HEK293 (cell line): ENCODE measurements around the gene SETD1B.

ENCODE experiments used
- CTCF ChIA-PET: fragments of 350-600 bp; formaldehyde crosslinking; extraction: SDS; loops from one replicate; lab custom pipeline; 2021; ENCODE audit warnings: antibody characterized with exemption; lab: Yijun Ruan, JAX
- POLR2A ChIA-PET: fragments of 300-600 bp; formaldehyde crosslinking; extraction: SDS; loops from one replicate; lab custom pipeline; 2020; ENCODE audit warnings: antibody characterized with exemption, inconsistent platforms; lab: Yijun Ruan, JAX
- H3K27ac ChIP-seq: fragments of 200-500 bp; sonication (Bioruptor generic); 2 replicates; pipeline ENCODE4 v1.5.1; 2014; ENCODE audit warnings: low read depth, low read length, control low read depth, inconsistent platforms; ENCODE audit errors: extremely low read depth
- H3K36me3 ChIP-seq, 2 experiments: fragments of 200-500 bp in 1 of 2; sonication (Bioruptor generic) in 1 of 2; 1 replicate in 1 of 2; 2 replicates in 1 of 2; pipeline ENCODE4 v1.5.1; 2014 to 2017; ENCODE audit warnings: inconsistent platforms in 2 of 2, low read length in 2 of 2; ENCODE audit not compliant: control insufficient read depth in 2 of 2, insufficient read depth in 1 of 2
- H3K4me1 ChIP-seq: fragments of 200-500 bp; sonication (Bioruptor generic); 2 replicates; pipeline ENCODE4 v1.5.1; 2014; ENCODE audit warnings: mild to moderate bottlenecking, low read length, inconsistent platforms; ENCODE audit not compliant: control insufficient read depth, insufficient read depth
- H3K4me3 ChIP-seq: 2 replicates; pipeline ENCODE4 v1.5.1; 2011; ENCODE audit warnings: low read depth, mild to moderate bottlenecking, control low read depth, low read length, moderate library complexity
- H3K9me3 ChIP-seq: fragments of 200-500 bp; sonication (Bioruptor generic); 2 replicates; pipeline ENCODE4 v1.5.1; 2014; ENCODE audit warnings: low read depth, low read length, inconsistent platforms; ENCODE audit not compliant: control insufficient read depth, insufficient read depth
- KLF10 ChIP-seq: fragments of 450-650 bp; IDR thresholded peaks from 2 replicates; pipeline ENCODE4 v1.5.1; 2018; ENCODE audit warnings: missing biosample characterization, mild to moderate bottlenecking, missing genetic modification characterization
- SCRT1 ChIP-seq: fragments of 450-650 bp; formaldehyde crosslinking; IDR thresholded peaks from 2 replicates; pipeline ENCODE4 v1.5.1; 2016; ENCODE audit warnings: missing biosample characterization, missing genetic modification characterization, borderline replicate concordance
- SCRT2 ChIP-seq: fragments of 450-650 bp; formaldehyde crosslinking; IDR thresholded peaks from 2 replicates; pipeline ENCODE4 v1.5.1; 2016; ENCODE audit warnings: missing biosample characterization, missing genetic modification characterization
- WT1 ChIP-seq: fragments of 450-650 bp; formaldehyde crosslinking; IDR thresholded peaks from 2 replicates; pipeline ENCODE4 v1.5.1; 2016; ENCODE audit warnings: missing biosample characterization, missing genetic modification characterization
- ZBTB1 ChIP-seq: fragments of 450-650 bp; formaldehyde crosslinking; IDR thresholded peaks from 2 replicates; pipeline ENCODE4 v1.5.1; 2016; ENCODE audit warnings: missing biosample characterization, missing genetic modification characterization
- ZIC2 ChIP-seq: fragments of 450-650 bp; formaldehyde crosslinking; IDR thresholded peaks from 2 replicates; pipeline ENCODE4 v1.5.1; 2016; ENCODE audit warnings: missing biosample characterization, missing genetic modification characterization
- ZNF16 ChIP-seq: fragments of 450-650 bp; formaldehyde crosslinking; IDR thresholded peaks from 2 replicates; pipeline ENCODE4 v1.5.1; 2016; ENCODE audit warnings: low read depth, missing biosample characterization, missing genetic modification characterization
- ZNF169 ChIP-seq: fragments of 450-650 bp; formaldehyde crosslinking; IDR thresholded peaks from 2 replicates; pipeline ENCODE4 v1.5.1; 2016; ENCODE audit warnings: missing biosample characterization, missing genetic modification characterization
- ZNF248 ChIP-seq: fragments of 450-650 bp; formaldehyde crosslinking; IDR thresholded peaks from 2 replicates; pipeline ENCODE4 v1.5.1; 2017; ENCODE audit warnings: missing biosample characterization, missing genetic modification characterization
- ZNF292 ChIP-seq: fragments of 450-650 bp; formaldehyde crosslinking; IDR thresholded peaks from 2 replicates; pipeline ENCODE4 v1.5.1; 2016; ENCODE audit warnings: low read depth, missing biosample characterization, missing genetic modification characterization, borderline replicate concordance
- ZNF341 ChIP-seq: fragments of 450-650 bp; formaldehyde crosslinking; IDR thresholded peaks from 2 replicates; pipeline ENCODE4; 2016; ENCODE audit warnings: low read depth, missing biosample characterization, missing genetic modification characterization
- ZNF394 ChIP-seq: fragments of 450-650 bp; formaldehyde crosslinking; IDR thresholded peaks from 2 replicates; pipeline ENCODE4 v1.5.1; 2016; ENCODE audit warnings: missing biosample characterization, missing genetic modification characterization, mild to moderate bottlenecking, moderate library complexity, borderline replicate concordance
- ZNF585B ChIP-seq: fragments of 450-650 bp; formaldehyde crosslinking; IDR thresholded peaks from 2 replicates; pipeline ENCODE4 v1.5.1; 2016; ENCODE audit warnings: missing biosample characterization, missing genetic modification characterization
- ZNF623 ChIP-seq: fragments of 450-650 bp; formaldehyde crosslinking; IDR thresholded peaks from 2 replicates; pipeline ENCODE4 v1.5.1; 2016; ENCODE audit warnings: missing biosample characterization, missing genetic modification characterization
- ZNF76 ChIP-seq: fragments of 450-650 bp; formaldehyde crosslinking; IDR thresholded peaks from 2 replicates; pipeline ENCODE4; 2016; ENCODE audit warnings: low read depth, missing biosample characterization, missing genetic modification characterization, borderline replicate concordance
- ZNF768 ChIP-seq: fragments of 450-650 bp; formaldehyde crosslinking; IDR thresholded peaks from 2 replicates; pipeline ENCODE4 v1.5.1; 2018; ENCODE audit warnings: missing biosample characterization, mild to moderate bottlenecking, missing genetic modification characterization
- ZSCAN23 ChIP-seq: fragments of 450-650 bp; formaldehyde crosslinking; IDR thresholded peaks from 2 replicates; pipeline ENCODE4 v1.5.1; 2016; ENCODE audit warnings: missing biosample characterization, missing genetic modification characterization
- TF ChIP-seq, protein P1 (sequence below): fragments of 450-650 bp; formaldehyde crosslinking; IDR thresholded peaks from 2 replicates; pipeline ENCODE4 v1.5.1; 2016; ENCODE audit warnings: missing biosample characterization, missing genetic modification characterization
- TF ChIP-seq, protein P2 (sequence below): fragments of 450-650 bp; formaldehyde crosslinking; IDR thresholded peaks from 2 replicates; pipeline ENCODE4 v1.5.1; 2016; ENCODE audit warnings: missing biosample characterization, missing genetic modification characterization
- TF ChIP-seq, protein P3 (sequence below): sonication (generic); formaldehyde crosslinking; IDR thresholded peaks from 2 replicates; pipeline ENCODE4 v1.8.1; 2022; ENCODE audit warnings: mild to moderate bottlenecking, moderate library complexity, missing genetic modification reagents

Gene SETD1B

DNA sequence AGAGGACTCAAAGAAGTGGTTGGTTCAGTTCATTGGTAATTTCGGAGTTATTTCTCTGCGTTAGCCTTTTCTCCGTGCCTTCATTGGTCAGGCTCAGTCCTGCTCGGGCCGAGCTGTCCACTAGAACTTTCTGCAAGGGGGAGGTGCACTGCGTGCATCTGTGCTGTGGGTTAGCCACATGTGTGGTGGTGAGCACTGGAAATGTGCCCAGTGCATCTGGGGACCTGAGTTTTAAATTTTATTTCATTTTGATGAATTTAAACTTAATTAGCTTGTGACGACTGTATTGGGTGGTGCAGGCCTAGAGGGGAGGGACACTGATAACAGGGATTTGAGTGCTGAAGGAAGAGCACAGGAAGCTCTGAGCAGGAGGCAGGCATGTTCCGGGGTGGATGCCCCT, 24.5 kb downstream of the SETD1B start:
- Histone ChIP-seq H3K36me3 (peaks cover 17 to 72% of the 10 kb centered on the region in 2 experiments; a peak in 2 of 3 replicates), H3K4me3 (no peak overlapping the region), H3K9me3 (no peaks in the 10 kb centered on the region), H3K27ac (no peak overlapping the region), H3K4me1 (no peaks in the 10 kb centered on the region)
- ChIA-PET CTCF (interaction anchor here (1.0 to 2.3 kb wide), 2 partner anchors 16 to 34 kb away, joined by 5 to 16 read pairs; partner anchors contain the start of gene RHOF), POLR2A (interaction anchor here (0.7 to 1.7 kb wide), 3 partner anchors 22 to 60 kb away, joined by 3 to 4 read pairs (median 3); partner anchors contain the start of gene PSMD9)
- no peak for TF ChIP-seq ZSCAN23 (tag by site-specific recombination)
- no peak for TF ChIP-seq ZNF16 (tag by site-specific recombination)
- TF ChIP-seq ZBTB1 (tag by site-specific recombination) = no peak
- no peak for TF ChIP-seq ZNF248 (tag by site-specific recombination)
- no peak for TF ChIP-seq WT1 (tag by site-specific recombination)
- no peak for TF ChIP-seq ZNF585B (tag by site-specific recombination)
- no peak for TF ChIP-seq ZNF341 (tag by site-specific recombination)
- no peak for TF ChIP-seq ZNF76 (tag by site-specific recombination)
- no peak for TF ChIP-seq ZNF394 (tag by site-specific recombination)

DNA sequence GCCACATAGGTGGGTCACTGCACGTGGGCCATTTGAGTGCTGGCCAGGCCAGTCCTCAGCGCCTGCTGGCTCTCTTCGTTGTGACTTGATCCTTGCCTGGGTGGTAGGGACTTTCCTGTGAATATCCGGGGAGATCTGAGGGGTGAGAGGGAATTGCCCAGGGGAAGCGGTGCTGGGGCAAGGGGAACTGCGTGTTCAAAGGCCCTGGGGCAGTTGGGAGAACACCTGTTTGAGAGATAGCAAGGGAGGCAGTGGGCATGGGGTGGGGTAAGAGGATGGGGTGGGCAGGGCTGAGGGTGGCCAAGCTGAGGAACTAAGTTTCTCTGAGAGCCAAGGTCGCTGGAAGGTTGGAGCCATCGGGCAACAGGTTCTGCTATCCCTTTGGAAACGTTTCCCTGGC, 25.0 kb downstream of the SETD1B start:
- TF ChIP-seq ZNF623 (tag by site-specific recombination) (peak; percentile 92), ZIC2 (no peak), ZNF292 (tag by site-specific recombination) (no peak), ZNF768 (no peak), SCRT1 (tag by site-specific recombination) (peak; percentile 17; the same call in 1 of the 2 replicates), KLF10 (tag by site-specific recombination) (no peak), ZNF169 (no peak), SCRT2 (tag by site-specific recombination) (peak; percentile 83)
- TF ChIP-seq, protein P1, sequence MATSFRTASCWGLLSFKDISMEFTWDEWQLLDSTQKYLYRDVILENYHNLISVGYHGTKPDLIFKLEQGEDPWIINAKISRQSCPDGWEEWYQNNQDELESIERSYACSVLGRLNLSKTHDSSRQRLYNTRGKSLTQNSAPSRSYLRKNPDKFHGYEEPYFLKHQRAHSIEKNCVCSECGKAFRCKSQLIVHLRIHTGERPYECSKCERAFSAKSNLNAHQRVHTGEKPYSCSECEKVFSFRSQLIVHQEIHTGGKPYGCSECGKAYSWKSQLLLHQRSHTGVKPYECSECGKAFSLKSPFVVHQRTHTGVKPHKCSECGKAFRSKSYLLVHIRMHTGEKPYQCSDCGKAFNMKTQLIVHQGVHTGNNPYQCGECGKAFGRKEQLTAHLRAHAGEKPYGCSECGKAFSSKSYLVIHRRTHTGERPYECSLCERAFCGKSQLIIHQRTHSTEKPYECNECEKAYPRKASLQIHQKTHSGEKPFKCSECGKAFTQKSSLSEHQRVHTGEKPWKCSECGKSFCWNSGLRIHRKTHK (tag by site-specific recombination) = no peak
- TF ChIP-seq, protein P2, sequence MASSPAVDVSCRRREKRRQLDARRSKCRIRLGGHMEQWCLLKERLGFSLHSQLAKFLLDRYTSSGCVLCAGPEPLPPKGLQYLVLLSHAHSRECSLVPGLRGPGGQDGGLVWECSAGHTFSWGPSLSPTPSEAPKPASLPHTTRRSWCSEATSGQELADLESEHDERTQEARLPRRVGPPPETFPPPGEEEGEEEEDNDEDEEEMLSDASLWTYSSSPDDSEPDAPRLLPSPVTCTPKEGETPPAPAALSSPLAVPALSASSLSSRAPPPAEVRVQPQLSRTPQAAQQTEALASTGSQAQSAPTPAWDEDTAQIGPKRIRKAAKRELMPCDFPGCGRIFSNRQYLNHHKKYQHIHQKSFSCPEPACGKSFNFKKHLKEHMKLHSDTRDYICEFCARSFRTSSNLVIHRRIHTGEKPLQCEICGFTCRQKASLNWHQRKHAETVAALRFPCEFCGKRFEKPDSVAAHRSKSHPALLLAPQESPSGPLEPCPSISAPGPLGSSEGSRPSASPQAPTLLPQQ = no peak
- TF ChIP-seq, protein P3, sequence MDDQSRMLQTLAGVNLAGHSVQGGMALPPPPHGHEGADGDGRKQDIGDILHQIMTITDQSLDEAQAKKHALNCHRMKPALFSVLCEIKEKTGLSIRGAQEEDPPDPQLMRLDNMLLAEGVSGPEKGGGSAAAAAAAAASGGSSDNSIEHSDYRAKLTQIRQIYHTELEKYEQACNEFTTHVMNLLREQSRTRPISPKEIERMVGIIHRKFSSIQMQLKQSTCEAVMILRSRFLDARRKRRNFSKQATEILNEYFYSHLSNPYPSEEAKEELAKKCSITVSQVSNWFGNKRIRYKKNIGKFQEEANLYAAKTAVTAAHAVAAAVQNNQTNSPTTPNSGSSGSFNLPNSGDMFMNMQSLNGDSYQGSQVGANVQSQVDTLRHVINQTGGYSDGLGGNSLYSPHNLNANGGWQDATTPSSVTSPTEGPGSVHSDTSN (CRISPR knock-in tag) = no peak
- H3K9me3 ChIP-seq = no peaks in the 10 kb centered on the region
- H3K4me3 ChIP-seq = no peak overlapping the region
- H3K27ac ChIP-seq = no peak overlapping the region
- CTCF ChIA-PET = interaction anchor here (0.6 to 2.3 kb wide), 4 partner anchors 8 to 702 kb away, joined by 3 to 16 read pairs (median 4); partner anchors contain the start of gene RHOF
- POLR2A ChIA-PET = interaction anchor here (0.7 to 1.7 kb wide), 2 partner anchors 35 to 60 kb away, joined by 3 to 4 read pairs; partner anchors contain the start of gene PSMD9
- H3K4me1 ChIP-seq = no peaks in the 10 kb centered on the region
- peaks cover 17 to 67% of the 10 kb centered on the region in 2 experiments; a peak in 2 of 3 replicates for H3K36me3 ChIP-seq
